SU-DHL-6 (cell line): ENCODE measurements around the gene ABCA13.

Experiments
- H2AFZ ChIP-seq: fragments of 200-600 bp; sonication (generic); 2 replicates; pipeline ENCODE4 v1.6.1; 2014; ENCODE audit warnings: low read depth, mild to moderate bottlenecking, moderate library complexity, mixed read lengths, antibody characterized with exemption, low read length; ENCODE audit not compliant: severe bottlenecking
- H3F3A ChIP-seq: fragments of 200-600 bp; shearing (Covaris generic); 2 replicates; pipeline ENCODE4 v1.6.0; 2016; ENCODE audit warnings: antibody characterized with exemption, mild to moderate bottlenecking; ENCODE audit not compliant: insufficient read depth
- H3K27ac ChIP-seq: fragments of 200-600 bp; sonication (generic); 2 replicates; pipeline ENCODE4 v1.5.1; 2016; ENCODE audit warnings: low read depth, mild to moderate bottlenecking, low read length, moderate library complexity, mixed read lengths
- H3K27me3 ChIP-seq: fragments of 200-600 bp; sonication (generic), shearing (Covaris generic); 2 replicates; pipeline ENCODE4 v1.6.0; 2014; ENCODE audit warnings: mild to moderate bottlenecking, low read length
- H3K36me3 ChIP-seq: fragments of 200-600 bp; sonication (generic); 2 replicates; pipeline ENCODE4 v1.6.1; 2014; ENCODE audit warnings: mild to moderate bottlenecking, low read length, mixed read lengths
- H3K4me2 ChIP-seq: fragments of 300-600, 200-600 bp; shearing (Covaris generic), sonication (generic); 2 replicates; pipeline ENCODE4 v1.6.0; 2014; ENCODE audit warnings: low read length, low read depth, mild to moderate bottlenecking; ENCODE audit not compliant: poor library complexity, severe bottlenecking
- H3K4me3 ChIP-seq: fragments of 200-600 bp; sonication (generic); 2 replicates; pipeline ENCODE4 v1.5.1; 2014; ENCODE audit warnings: antibody characterized with exemption, low read length, mild to moderate bottlenecking, mixed read lengths; ENCODE audit not compliant: insufficient read depth, poor library complexity, severe bottlenecking
- H3K79me2 ChIP-seq: fragments of 200-600 bp; sonication (generic); 2 replicates; pipeline ENCODE4 v1.6.1; 2014; ENCODE audit warnings: mild to moderate bottlenecking, low read length, moderate library complexity; ENCODE audit not compliant: insufficient read depth
- H3K9ac ChIP-seq: fragments of 200-600 bp; sonication (generic); 2 replicates; pipeline ENCODE4 v1.7.0; 2014; ENCODE audit warnings: mild to moderate bottlenecking, low read length
- H3K9me2 ChIP-seq: fragments of 200-600 bp; sonication (generic); replicated peaks from 2 replicates; pipeline ENCODE4 v1.6.1; 2014; ENCODE audit warnings: low read length; ENCODE audit not compliant: insufficient read depth
- H3K9me3 ChIP-seq: fragments of 200-600 bp; sonication (generic); 2 replicates; pipeline ENCODE4 v1.6.1; 2014; ENCODE audit warnings: low read length, mixed read lengths; ENCODE audit not compliant: insufficient read depth
- H4K20me1 ChIP-seq: fragments of 200-600 bp; sonication (generic); 2 replicates; pipeline ENCODE4 v1.6.1; 2014; ENCODE audit warnings: low read depth, mild to moderate bottlenecking, antibody characterized with exemption, low read length, moderate library complexity, mixed read lengths
- CTCF ChIP-seq: fragments of 200-600 bp; sonication (generic); IDR thresholded peaks from one replicate; pipeline ENCODE4 v1.5.1; 2017; ENCODE audit warnings: antibody characterized with exemption, mild to moderate bottlenecking, low read length, moderate library complexity; ENCODE audit not compliant: insufficient read depth, poor library complexity, severe bottlenecking
- EZH2phosphoT487 ChIP-seq: fragments of 200-600 bp; sonication (generic), shearing (Covaris generic); conservative IDR thresholded peaks from 2 replicates; pipeline ENCODE4 v1.6.1; 2018; ENCODE audit warnings: mild to moderate bottlenecking, antibody characterized with exemption, low read length, moderate library complexity, mixed read lengths

ABCA13 gene

DNA sequence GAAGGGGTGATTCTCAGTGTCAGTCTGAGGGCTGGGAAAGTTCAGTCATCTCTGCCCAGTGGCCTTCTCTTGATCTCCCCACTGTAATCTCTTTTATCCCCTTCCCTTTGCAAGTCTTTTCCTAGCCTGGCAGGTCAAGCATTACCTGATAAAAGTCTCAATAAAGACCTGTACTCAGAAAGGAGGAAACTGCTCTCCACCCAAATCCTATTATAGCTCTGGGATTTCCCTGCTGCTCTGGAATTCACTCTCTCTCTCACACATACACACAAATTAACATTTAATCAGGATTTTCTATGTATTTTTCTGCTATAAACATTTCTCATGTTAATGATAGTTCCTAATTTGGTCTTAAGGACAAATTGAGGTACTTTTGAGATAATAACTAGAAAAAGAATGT is 46.5 kb downstream of the ABCA13 start:
- Histone ChIP-seq H3K9me3 (no peaks in the 10 kb centered on the region), H3K36me3 (no peaks in the 10 kb centered on the region), H4K20me1 (no peaks in the 10 kb centered on the region), H3K9me2 (no peaks in the 10 kb centered on the region), H2AFZ (no peak overlapping the region), H3K4me2 (no peak overlapping the region), H3K27ac (no peak overlapping the region), H3K79me2 (no peaks in the 10 kb centered on the region), H3K27me3 (no peaks in the 10 kb centered on the region), H3K4me3 (no peak overlapping the region), H3K9ac (no peak overlapping the region), H3F3A (no peaks in the 10 kb centered on the region)
- TF ChIP-seq EZH2phosphoT487 (no peak), CTCF (no peak)

DNA sequence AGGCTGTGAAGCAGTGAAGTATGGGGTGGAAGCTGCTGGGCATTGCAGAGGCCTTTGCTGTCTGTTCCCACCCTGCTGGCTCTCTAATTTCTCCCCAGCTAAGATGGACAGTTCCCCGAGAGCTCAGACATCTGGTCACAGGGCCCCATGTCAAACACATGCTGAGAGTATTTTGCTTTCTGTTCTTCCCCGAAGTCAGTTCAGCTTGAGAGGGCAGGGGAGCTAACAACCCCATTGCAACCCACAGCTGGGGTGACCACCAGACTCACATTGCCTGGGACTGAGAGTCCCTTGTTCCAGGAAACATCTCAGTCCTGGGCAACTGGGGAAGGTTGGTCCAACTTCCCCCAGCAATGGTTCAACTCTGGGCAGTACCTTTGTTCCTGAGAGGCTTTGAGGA is 52.8 kb downstream of the ABCA13 start:
- Histone ChIP-seq H3K36me3 (no peaks in the 10 kb centered on the region), H2AFZ (no peak overlapping the region)
- no peak for TF ChIP-seq CTCF
- TF ChIP-seq EZH2phosphoT487: no peak

DNA sequence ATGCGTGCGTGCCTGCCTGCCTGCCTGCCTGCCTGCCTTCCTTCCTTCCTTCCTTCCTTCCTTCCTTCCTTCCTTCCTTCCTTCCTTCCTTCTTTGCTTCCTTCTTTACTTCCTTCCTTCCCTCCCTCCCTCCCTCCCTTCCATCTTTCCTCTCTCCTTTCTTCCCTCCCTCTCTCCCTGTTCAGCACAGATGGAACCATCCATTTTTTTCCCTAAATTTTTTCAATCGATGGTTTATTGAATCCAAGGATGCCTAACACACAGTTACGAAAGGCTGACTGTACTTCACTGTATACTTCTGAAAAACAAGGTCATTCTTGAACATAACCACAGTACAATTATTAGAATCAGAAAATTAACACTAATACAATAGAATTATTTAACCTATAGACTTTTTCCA is 53.8 kb downstream of the ABCA13 start:
- H3K79me2 ChIP-seq: no peaks in the 10 kb centered on the region
- H3K27ac ChIP-seq: no peak overlapping the region
- H3K27me3 ChIP-seq: no peaks in the 10 kb centered on the region
- H3K4me2 ChIP-seq: no peak overlapping the region
- H4K20me1 ChIP-seq: no peaks in the 10 kb centered on the region
- no peaks in the 10 kb centered on the region for H3K9me2 ChIP-seq
- H3K9ac ChIP-seq: no peak overlapping the region
- TF ChIP-seq EZH2phosphoT487 (no peak), CTCF (no peak)
- no peaks in the 10 kb centered on the region for H3K9me3 ChIP-seq
- no peak overlapping the region for H2AFZ ChIP-seq
- no peak overlapping the region for H3K4me3 ChIP-seq
- no peaks in the 10 kb centered on the region for H3F3A ChIP-seq
- no peaks in the 10 kb centered on the region for H3K36me3 ChIP-seq

More for the DNA sequence above, 52.8 kb downstream of the ABCA13 start:
- Histone ChIP-seq H3F3A (no peaks in the 10 kb centered on the region), H3K79me2 (no peaks in the 10 kb centered on the region), H3K9me3 (no peaks in the 10 kb centered on the region), H3K9me2 (no peaks in the 10 kb centered on the region), H3K4me3 (no peak overlapping the region), H4K20me1 (no peaks in the 10 kb centered on the region), H3K4me2 (no peak overlapping the region), H3K27ac (no peak overlapping the region), H3K9ac (no peak overlapping the region), H3K27me3 (no peaks in the 10 kb centered on the region)

DNA sequence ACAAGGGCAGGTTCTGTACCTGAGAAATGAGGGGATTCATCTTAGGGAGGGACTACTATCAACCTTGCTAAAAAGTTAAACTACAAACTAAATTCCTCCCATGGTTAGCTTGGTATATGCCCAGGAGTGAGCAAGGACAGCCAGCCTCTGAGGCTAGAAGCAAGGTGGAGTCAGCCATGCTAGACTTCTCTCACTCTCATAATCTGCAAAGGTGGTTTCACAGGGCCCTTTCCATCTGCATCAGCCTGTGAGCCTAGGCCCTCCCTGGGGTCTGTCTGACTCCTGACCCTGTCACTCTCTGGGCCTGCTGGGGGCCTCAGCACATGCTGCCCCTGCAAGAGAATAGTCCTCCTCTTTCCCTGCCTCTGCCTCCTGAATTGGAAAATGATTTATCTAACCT is 66.1 kb downstream of the ABCA13 start:
- H3K9me3 ChIP-seq: 0 out of 2 replicates have a peak, but pooled peaks cover 5% of the 10 kb centered on the region
- H3K9me2 ChIP-seq: no peaks in the 10 kb centered on the region
- H3K27me3 ChIP-seq: no peaks in the 10 kb centered on the region
- H2AFZ ChIP-seq: no peak overlapping the region
- H3F3A ChIP-seq: no peaks in the 10 kb centered on the region
- H3K79me2 ChIP-seq: no peaks in the 10 kb centered on the region
- H3K4me2 ChIP-seq: no peak overlapping the region
- TF ChIP-seq EZH2phosphoT487 (no peak), CTCF (no peak)
- H4K20me1 ChIP-seq: no peaks in the 10 kb centered on the region
- H3K27ac ChIP-seq: no peak overlapping the region
- H3K4me3 ChIP-seq: no peak overlapping the region
- no peaks in the 10 kb centered on the region for H3K36me3 ChIP-seq
- no peak overlapping the region for H3K9ac ChIP-seq
